Vagina (tissue), 2 donors: ENCODE results near the gene ACOX2.

ENCODE experiments used
- CTCF ChIP-seq, 3 experiments: fragments of 450-650 bp in 2 of 3; fragments of 200-600 bp in 1 of 3; sonication (generic) in 1 of 3; IDR thresholded peaks; one replicate each; pipeline ENCODE4 v1.5.1; 2017 to 2019; ENCODE audit warnings: antibody characterized with exemption in 3 of 3, mild to moderate bottlenecking in 2 of 3, moderate library complexity in 2 of 3
- POLR2A ChIP-seq, 2 donors: fragments of 450-650 bp; IDR thresholded peaks; one replicate each; pipeline ENCODE4 v1.6.1; 2017; ENCODE audit warnings: antibody characterized with exemption in 2 of 2, mild to moderate bottlenecking in 2 of 2, moderate library complexity in 2 of 2

GRCh38 chr3:58573640-58574039, 36.6 kb upstream of the ACOX2 start:
- TF ChIP-seq POLR2A (IDR thresholded peaks at IDR 0.05) (no peak), CTCF (IDR thresholded peaks at IDR 0.05) (no peak)
